AG04450 (cell line): ENCODE measurements around the gene CDYL2. TPM values are rescaled to one million over a fixed set of nuclear protein-coding genes. Genes with fewer than 3 reads are reported as not detected.

Experiments
- CTCF ChIA-PET: fragments of 300-600, 350-600 bp; formaldehyde crosslinking; extraction: SDS; loops from one replicate; lab custom pipeline; 2022; ENCODE audit warnings: antibody characterized with exemption, inconsistent platforms; lab: Charles Lee
- POLR2A ChIA-PET: fragments of 350-600 bp; formaldehyde crosslinking; extraction: SDS; loops from one replicate; lab custom pipeline; 2021; ENCODE audit warnings: antibody characterized with exemption, inconsistent platforms; lab: Yijun Ruan, JAX
- DNase-seq: peaks from one replicate; pipeline ENCODE4 v3.0.0-alpha.2; 2011; ENCODE audit warnings: low read depth, low spot score
- H3K27ac ChIP-seq: one replicate; pipeline ENCODE4 v1.5.1; 2012; ENCODE audit warnings: low read depth, low read length, control low read depth
- H3K27me3 ChIP-seq: one replicate; pipeline ENCODE4 v1.6.0; 2012; ENCODE audit warnings: low read length; ENCODE audit not compliant: control insufficient read depth, insufficient read depth
- H3K4me3 ChIP-seq: 2 replicates; pipeline ENCODE4 v1.5.1; 2011; ENCODE audit warnings: mild to moderate bottlenecking, low read depth, low read length, control low read depth
- H3K9me3 ChIP-seq: 2 replicates; pipeline ENCODE4 v1.5.1; 2012; ENCODE audit warnings: low read length; ENCODE audit not compliant: control insufficient read depth, insufficient read depth
- polyA plus RNA-seq: library from polyadenylated mRNA; depleted of rRNA; stranded (reverse); fragments of >200 nt; gene quantifications from 2 replicates; pipeline ENCODE4 v1.2.3, GENCODE V29; 2011
- TF ChIP-seq, protein P1 (sequence below): IDR thresholded peaks from 2 replicates; pipeline ENCODE4 v1.5.1; 2011; ENCODE audit warnings: low read depth, low read length, control low read depth, inconsistent platforms

Gene CDYL2
- polyA plus RNA-seq, 1 experiment, result 2.3 TPM

DNA sequence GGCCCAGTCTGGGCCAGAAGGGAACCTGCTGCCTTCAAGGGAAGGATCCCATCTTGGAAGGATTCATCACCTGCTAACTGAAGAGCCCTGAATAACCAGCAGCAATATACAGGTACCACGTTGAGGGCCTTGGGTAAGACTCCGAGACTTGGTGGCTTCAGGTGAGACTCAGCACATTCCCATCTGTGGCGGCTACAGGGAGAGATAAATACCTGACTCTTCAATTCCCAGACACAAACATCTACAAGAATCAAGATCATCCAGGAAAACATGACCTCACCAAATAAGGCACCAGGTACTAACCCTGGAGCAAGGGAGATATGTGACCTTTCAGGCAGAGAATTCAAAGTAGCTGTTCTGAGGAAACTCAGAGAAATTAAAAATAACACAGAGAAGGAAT, 164.1 kb downstream of the CDYL2 start:
- ChIA-PET CTCF (no interaction called here), POLR2A (no interaction called here)
- TF ChIP-seq, protein P1, sequence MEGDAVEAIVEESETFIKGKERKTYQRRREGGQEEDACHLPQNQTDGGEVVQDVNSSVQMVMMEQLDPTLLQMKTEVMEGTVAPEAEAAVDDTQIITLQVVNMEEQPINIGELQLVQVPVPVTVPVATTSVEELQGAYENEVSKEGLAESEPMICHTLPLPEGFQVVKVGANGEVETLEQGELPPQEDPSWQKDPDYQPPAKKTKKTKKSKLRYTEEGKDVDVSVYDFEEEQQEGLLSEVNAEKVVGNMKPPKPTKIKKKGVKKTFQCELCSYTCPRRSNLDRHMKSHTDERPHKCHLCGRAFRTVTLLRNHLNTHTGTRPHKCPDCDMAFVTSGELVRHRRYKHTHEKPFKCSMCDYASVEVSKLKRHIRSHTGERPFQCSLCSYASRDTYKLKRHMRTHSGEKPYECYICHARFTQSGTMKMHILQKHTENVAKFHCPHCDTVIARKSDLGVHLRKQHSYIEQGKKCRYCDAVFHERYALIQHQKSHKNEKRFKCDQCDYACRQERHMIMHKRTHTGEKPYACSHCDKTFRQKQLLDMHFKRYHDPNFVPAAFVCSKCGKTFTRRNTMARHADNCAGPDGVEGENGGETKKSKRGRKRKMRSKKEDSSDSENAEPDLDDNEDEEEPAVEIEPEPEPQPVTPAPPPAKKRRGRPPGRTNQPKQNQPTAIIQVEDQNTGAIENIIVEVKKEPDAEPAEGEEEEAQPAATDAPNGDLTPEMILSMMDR, result no peak
- Histone ChIP-seq H3K4me3 (no peak overlapping the region), H3K27ac (no peak overlapping the region), H3K27me3 (no peaks in the 10 kb centered on the region), H3K9me3 (peaks cover 4% of the 10 kb centered on the region; the same call in 1 of the 2 replicates)
- no peak for DNase-seq

DNA sequence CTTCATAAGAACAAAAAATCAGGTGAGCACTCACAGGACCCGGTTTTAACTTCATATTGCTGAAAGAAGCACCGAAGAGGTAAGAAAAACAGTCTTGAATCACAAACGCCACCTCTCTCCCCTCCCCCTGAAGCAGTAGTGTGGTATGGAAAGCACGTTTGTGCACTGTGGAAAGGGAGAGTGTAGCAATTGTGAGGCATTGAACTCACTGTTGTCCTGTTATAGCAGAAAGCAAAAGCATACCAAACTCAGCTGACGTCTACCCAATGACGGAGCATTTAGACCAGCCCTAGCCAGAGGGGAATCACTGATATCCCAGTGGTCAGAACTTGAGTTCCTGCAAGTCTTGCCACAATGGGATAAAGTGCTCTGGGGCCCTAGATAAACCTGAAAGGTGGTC, 164.8 kb downstream of the CDYL2 start:
- peaks cover 4% of the 10 kb centered on the region; the same call in 1 of the 2 replicates for H3K9me3 ChIP-seq
- no peak overlapping the region for H3K4me3 ChIP-seq
- POLR2A ChIA-PET, result no interaction called here
- H3K27me3 ChIP-seq, result no peaks in the 10 kb centered on the region
- CTCF ChIA-PET, result no interaction called here
- H3K27ac ChIP-seq, result no peak overlapping the region
- TF ChIP-seq, protein P1, result no peak
- no peak for DNase-seq

DNA sequence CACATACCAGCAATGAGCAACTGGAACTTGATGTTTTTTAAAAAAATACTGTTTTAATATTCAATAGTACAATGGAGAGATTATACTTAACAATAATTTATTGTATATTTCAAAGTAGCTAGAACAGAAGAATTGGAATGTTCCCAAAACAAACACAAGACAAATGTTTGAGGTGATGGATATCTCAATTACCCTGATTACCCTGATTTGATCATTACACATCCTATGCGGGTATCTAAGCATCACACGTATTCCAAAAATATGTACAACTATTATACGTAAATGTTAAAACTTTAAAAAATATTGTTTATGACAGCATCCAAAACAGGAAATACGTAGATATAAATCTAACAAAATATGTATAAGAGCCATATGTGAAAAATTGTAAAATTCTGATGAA, 166.8 kb downstream of the CDYL2 start:
- TF ChIP-seq, protein P1, result no peak
- POLR2A ChIA-PET, result no interaction called here
- Histone ChIP-seq H3K27me3 (no peaks in the 10 kb centered on the region), H3K9me3 (no peaks in the 10 kb centered on the region), H3K27ac (no peak overlapping the region), H3K4me3 (no peak overlapping the region)
- CTCF ChIA-PET, result no interaction called here
- DNase-seq, result no peak

DNA sequence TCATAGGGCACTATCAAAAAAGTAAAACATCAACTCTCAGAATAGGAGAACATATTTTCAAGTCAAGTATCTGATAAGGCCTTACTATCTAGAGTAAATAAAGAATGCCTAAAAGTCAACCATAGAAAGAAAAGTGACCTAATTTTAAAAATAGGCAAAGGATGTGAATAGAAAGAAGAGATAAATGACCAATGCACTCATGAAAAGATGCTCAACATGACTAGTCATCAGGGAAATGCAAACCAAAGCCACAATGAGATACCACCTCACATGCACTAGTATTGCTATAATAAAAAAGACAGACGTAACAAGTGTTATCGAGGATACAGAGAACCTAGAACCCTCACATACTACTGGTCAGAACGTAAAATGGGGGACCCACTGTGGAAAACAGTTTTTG, 172.8 kb downstream of the CDYL2 start:
- no peak overlapping the region for H3K27ac ChIP-seq
- CTCF ChIA-PET, result no interaction called here
- H3K9me3 ChIP-seq, result no peaks in the 10 kb centered on the region
- H3K27me3 ChIP-seq, result no peaks in the 10 kb centered on the region
- POLR2A ChIA-PET, result no interaction called here
- H3K4me3 ChIP-seq, result no peak overlapping the region
- peak; percentile 6 for DNase-seq
- TF ChIP-seq, protein P1, result no peak

DNA sequence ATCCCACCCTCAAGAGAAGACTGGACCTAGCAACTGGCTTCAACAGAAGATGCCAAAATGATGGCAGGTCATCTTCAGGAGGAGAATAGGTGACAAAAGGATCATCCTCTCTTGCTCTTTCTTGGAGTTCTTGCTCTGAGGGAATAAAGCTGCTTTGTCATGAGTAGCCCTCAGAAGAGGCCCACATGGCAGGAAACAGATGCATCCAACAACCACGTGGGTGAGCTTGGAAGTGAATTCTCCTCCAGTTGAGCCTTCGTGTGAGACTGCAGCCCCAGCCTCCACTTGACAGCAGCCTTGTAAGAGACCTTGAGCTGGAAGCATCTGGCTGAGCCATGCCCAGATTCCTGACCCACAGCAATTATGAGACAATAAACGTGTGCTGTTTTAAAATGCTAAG, 176.1 kb downstream of the CDYL2 start:
- POLR2A ChIA-PET, result no interaction called here
- no peak for DNase-seq
- Histone ChIP-seq H3K9me3 (peaks cover 3% of the 10 kb centered on the region; the same call in 1 of the 2 replicates), H3K27me3 (no peaks in the 10 kb centered on the region), H3K4me3 (no peak overlapping the region), H3K27ac (no peak overlapping the region)
- CTCF ChIA-PET, result no interaction called here
- TF ChIP-seq, protein P1, result no peak
